ENCODE results near the gene ADAM22.

- TF ChIP-seq CTCF (IDR thresholded peaks at IDR 0.05; ENCODE audit: low read length), result no peak
- TF ChIP-seq EZH2 (optimal IDR thresholded peaks at IDR 0.05; ENCODE audit: low read depth, low read length), result no peak
- TF ChIP-seq EZH2phosphoT487 (IDR thresholded peaks at IDR 0.05; ENCODE audit: low read length), result no peak
Measured at GRCh38 chr7:88216276-88216675, 282.2 kb downstream of the ADAM22 start.
